ENCODE measurements around the gene YJU2. TPM values are rescaled to one million over a fixed set of nuclear protein-coding genes. Genes with fewer than 3 reads are reported as not detected.
"Not testable (repeated sequence)": the region's sequence is repeated elsewhere in the genome, so short reads cannot be mapped to it uniquely, and the experiment has no call there.

Gene YJU2
- total RNA-seq, 4 donors from 2014 or later = 13.3 to 29.1 (median 21.5) TPM

- no peak for TF ChIP-seq POLR2A (IDR thresholded peaks at IDR 0.05)
- TF ChIP-seq CTCF (IDR thresholded peaks at IDR 0.05) = no peak
- Histone ChIP-seq H3K36me3 (no peaks in the 10 kb centered on the region), H3K4me3 (no peak overlapping the region), H3K9me3 (no peaks in the 10 kb centered on the region), H3K4me1 (no peaks in the 10 kb centered on the region), H3K27ac (no peak overlapping the region), H3K27me3 (peaks cover 0 to 10% of the 10 kb centered on the region in 2 donors)
- intact Hi-C loops (cut with DNase I; ENCODE audit: low total_unique reads) = no loop called here
- DNase-seq = no peak
These were observed 14.1 kb upstream of the YJU2 start for GRCh38 chr19:4232614-4233281.

GRCh38 chr19:4233282-4233853 lies 13.5 kb upstream of the YJU2 start:
- H3K36me3 ChIP-seq = no peaks in the 10 kb centered on the region
- H3K27ac ChIP-seq = no peak overlapping the region
- H3K4me1 ChIP-seq = no peaks in the 10 kb centered on the region
- DNase-seq = no peak
- H3K27me3 ChIP-seq = peaks cover 0 to 10% of the 10 kb centered on the region in 2 donors
- no peak for TF ChIP-seq CTCF (IDR thresholded peaks at IDR 0.05)
- TF ChIP-seq POLR2A (IDR thresholded peaks at IDR 0.05) = no peak
- H3K9me3 ChIP-seq = no peaks in the 10 kb centered on the region
- no peak overlapping the region for H3K4me3 ChIP-seq
- intact Hi-C loops (cut with DNase I; ENCODE audit: low total_unique reads) = no loop called here

- intact Hi-C loops (cut with DNase I; ENCODE audit: low total_unique reads) = no loop called here
- no peak for DNase-seq
- Histone ChIP-seq H3K27me3 (peaks cover 0 to 4% of the 10 kb centered on the region in 2 donors), H3K9me3 (no peaks in the 10 kb centered on the region), H3K4me1 (no peaks in the 10 kb centered on the region), H3K27ac (no peak overlapping the region), H3K36me3 (no peaks in the 10 kb centered on the region), H3K4me3 (no peak overlapping the region)
- TF ChIP-seq CTCF (IDR thresholded peaks at IDR 0.05) = no peak
- TF ChIP-seq POLR2A (IDR thresholded peaks at IDR 0.05) = no peak
These were observed 12.6 kb upstream of the YJU2 start for GRCh38 chr19:4234142-4234861.

- DNase-seq = no peak
- intact Hi-C loops (cut with DNase I; ENCODE audit: low total_unique reads) = no loop called here
- TF ChIP-seq POLR2A (IDR thresholded peaks at IDR 0.05) (no peak), CTCF (IDR thresholded peaks at IDR 0.05) (no peak)
- Histone ChIP-seq H3K4me3 (no peak overlapping the region), H3K36me3 (no peaks in the 10 kb centered on the region), H3K27me3 (no peaks in the 10 kb centered on the region), H3K27ac (no peak overlapping the region), H3K9me3 (no peaks in the 10 kb centered on the region), H3K4me1 (no peaks in the 10 kb centered on the region)
These were observed 12.0 kb upstream of the YJU2 start for GRCh38 chr19:4234862-4235201.

- H3K4me1 ChIP-seq; H3K27ac ChIP-seq; H3K27me3 ChIP-seq; H3K4me3 ChIP-seq; DNase-seq; H3K9me3 ChIP-seq; intact Hi-C loops (cut with DNase I; ENCODE audit: low total_unique reads); H3K36me3 ChIP-seq: not testable (repeated sequence)
These were observed 9.4 kb upstream of the YJU2 start for GRCh38 chr19:4237510-4237909.

Data from uterus (tissue), 4 donors.